SK-N-SH (cell line): ENCODE data around the gene TFPI. TPM values are rescaled to one million over a fixed set of nuclear protein-coding genes. Genes with fewer than 3 reads are reported as not detected.

ENCODE experiments used
- CTCF ChIA-PET: fragments of 300-600, 350-600 bp; formaldehyde crosslinking; extraction: SDS; loops from one replicate; lab custom pipeline; 2021; lab: Yijun Ruan, JAX
- POLR2A ChIA-PET: fragments of 350-600 bp; sonication (Branson Sonifier 250); formaldehyde crosslinking; extraction: SDS; loops from one replicate; lab custom pipeline; 2020; ENCODE audit warnings: antibody characterized with exemption, inconsistent platforms; lab: Yijun Ruan, JAX
- DNase-seq: peaks from one replicate; pipeline ENCODE4 v3.0.0; 2012
- H2AFZ ChIP-seq: fragments of 200-600 bp; sonication (generic); 2 replicates; pipeline ENCODE4 v1.8.1; 2016; ENCODE audit warnings: antibody characterized with exemption, mild to moderate bottlenecking, low read depth
- H3F3A ChIP-seq: fragments of 200-600 bp; sonication (generic); replicated peaks from 2 replicates; pipeline ENCODE3; 2016; ENCODE audit warnings: antibody characterized with exemption, mild to moderate bottlenecking; ENCODE audit not compliant: insufficient read depth
- H3K27ac ChIP-seq, 2 experiments: fragments of 200-500 bp in 1 of 2; fragments of 200-600 bp in 1 of 2; sonication (Bioruptor generic) in 1 of 2; sonication (generic), shearing (Covaris generic) in 1 of 2; 2 replicates each; pipeline versions ENCODE4 v1.5.1 to v1.6.1; 2014 to 2016; ENCODE audit warnings: low read depth in 2 of 2, inconsistent platforms in 1 of 2, low read length in 1 of 2, mild to moderate bottlenecking in 1 of 2, mixed read lengths in 1 of 2
- H3K27me3 ChIP-seq: fragments of 200-600 bp; sonication (generic), shearing (Covaris generic); 2 replicates; pipeline ENCODE4 v1.6.1; 2016; ENCODE audit warnings: mixed run types; ENCODE audit not compliant: insufficient read depth
- H3K36me3 ChIP-seq, 2 experiments: fragments of 200-500 bp in 1 of 2; fragments of 200-600 bp in 1 of 2; sonication (Bioruptor generic) in 1 of 2; sonication (generic) in 1 of 2; replicated peaks in 1 of 2; 2 replicates each; pipeline versions ENCODE3 to v1.5.1; 2014 to 2016; ENCODE audit warnings: low read length in 1 of 2, mild to moderate bottlenecking in 1 of 2; ENCODE audit not compliant: insufficient read depth in 2 of 2, control insufficient read depth in 1 of 2
- H3K4me1 ChIP-seq, 2 experiments: fragments of 200-500 bp in 1 of 2; fragments of 200-600 bp in 1 of 2; sonication (Bioruptor generic) in 1 of 2; sonication (generic), shearing (Covaris generic) in 1 of 2; 2 replicates each; pipeline versions ENCODE4 v1.5.1 to v1.6.1; 2014 to 2016; ENCODE audit warnings: low read depth in 1 of 2, low read length in 1 of 2, mixed run types in 1 of 2; ENCODE audit not compliant: insufficient read depth in 2 of 2, control insufficient read depth in 1 of 2
- H3K4me2 ChIP-seq: fragments of 200-600 bp; sonication (generic), shearing (Covaris generic); 2 replicates; pipeline ENCODE4 v1.6.1; 2017; ENCODE audit warnings: mixed run types
- H3K4me3 ChIP-seq, 2 experiments: fragments of 200-500 bp in 1 of 2; fragments of 200-600 bp in 1 of 2; sonication (Bioruptor generic) in 1 of 2; sonication (generic), shearing (Covaris generic) in 1 of 2; 2 replicates each; pipeline versions ENCODE4 v1.5.1 to v1.8.1; 2014 to 2016; ENCODE audit warnings: low read depth in 2 of 2, inconsistent platforms in 1 of 2, low read length in 1 of 2, mild to moderate bottlenecking in 1 of 2, mixed read lengths in 1 of 2, moderate library complexity in 1 of 2
- H3K79me2 ChIP-seq: fragments of 200-600 bp; sonication (generic); 2 replicates; pipeline ENCODE4 v1.8.1; 2017; ENCODE audit warnings: mild to moderate bottlenecking; ENCODE audit not compliant: insufficient read depth
- H3K9ac ChIP-seq: fragments of 200-600 bp; sonication (generic); 2 replicates; pipeline ENCODE4 v1.6.1; 2017; ENCODE audit warnings: mixed run types
- H3K9me2 ChIP-seq: fragments of 200-600 bp; sonication (generic); 2 replicates; pipeline ENCODE4 v1.6.1; 2017; ENCODE audit warnings: mixed run types
- H3K9me3 ChIP-seq: fragments of 200-600 bp; sonication (generic); 2 replicates; pipeline ENCODE4 v1.6.1; 2017; ENCODE audit warnings: mixed run types, mild to moderate bottlenecking, moderate library complexity
- H4K20me1 ChIP-seq: fragments of 200-600 bp; sonication (generic); 2 replicates; pipeline ENCODE4 v1.6.1; 2017; ENCODE audit warnings: mild to moderate bottlenecking, mixed run types; ENCODE audit not compliant: insufficient read depth
- CHD2 ChIP-seq: fragments of 150-350 bp; IDR thresholded peaks from 2 replicates; pipeline ENCODE4 v1.6.1; 2018; ENCODE audit warnings: low read length; ENCODE audit not compliant: partially characterized antibody
- CTCF ChIP-seq: fragments of 200-600 bp; sonication (generic); IDR thresholded peaks from 2 replicates; pipeline ENCODE4 v1.6.1; 2017; ENCODE audit warnings: antibody characterized with exemption, mild to moderate bottlenecking, moderate library complexity
- FOXJ3 ChIP-seq: sonication (generic); formaldehyde crosslinking; IDR thresholded peaks from 2 replicates; pipeline ENCODE4 v1.5.1; 2020; ENCODE audit warnings: mild to moderate bottlenecking, missing genetic modification reagents
- GATA2 ChIP-seq: sonication (generic); formaldehyde crosslinking; IDR thresholded peaks from 2 replicates; pipeline ENCODE4 v1.5.0; 2020; ENCODE audit warnings: mild to moderate bottlenecking, missing genetic modification reagents
- IRF3 ChIP-seq: fragments of 150-350 bp; IDR thresholded peaks from 2 replicates; pipeline ENCODE4 v1.6.1; 2016; ENCODE audit warnings: mild to moderate bottlenecking, low read depth, low read length
- MXI1 ChIP-seq: IDR thresholded peaks from 2 replicates; pipeline ENCODE4 v1.6.1; 2012; ENCODE audit warnings: mild to moderate bottlenecking, low read depth, low read length, improper control_type of control experiment
- SIN3A ChIP-seq: IDR thresholded peaks from 2 replicates; pipeline ENCODE4 v1.6.1; 2012; ENCODE audit warnings: low read depth, mild to moderate bottlenecking, low read length, moderate library complexity, borderline replicate concordance
- TCF12 ChIP-seq: IDR thresholded peaks from 2 replicates; pipeline ENCODE4 v1.4.0; 2012
- WGBS: methylation state at CpG from one replicate; pipeline ENCODE4 v1.1.6; 2017; ENCODE audit warnings: low lambda C conversion rate; 5-methylcytosine and 5-hydroxymethylcytosine counted together
- polyA plus RNA-seq, 3 experiments: library from polyadenylated mRNA; depleted of rRNA; stranded (reverse); fragments of >200 nt; gene quantifications; 2 replicates each; pipeline ENCODE4 v1.2.3, GENCODE V29; 2012
- TF ChIP-seq, protein P1 (sequence below): IDR thresholded peaks from 2 replicates; pipeline ENCODE4; 2012

Gene TFPI
- polyA plus RNA-seq, 1 of the 3 experiments (the other 2 are of a cell fraction), result 2.1 TPM

GRCh38 chr2:187577310-187577709 is 23.1 kb upstream of the TFPI start:
- ChIA-PET POLR2A (no interaction called here), CTCF (interaction anchor here (0.8 to 15.4 kb wide), 2 partner anchors 9 to 75 kb away, joined by 3 to 335 read pairs; no protein-coding TSS in a partner anchor)
- H3K9me3 ChIP-seq, result peaks cover 6% of the 10 kb centered on the region; the same call in 1 of the 2 replicates
- H3K4me1 ChIP-seq, result peaks cover 0 to 10% of the 10 kb centered on the region in 2 experiments; a peak in 3 of 4 replicates
- H3K4me3 ChIP-seq, result no peak overlapping the region
- no peaks in the 10 kb centered on the region for H3K27me3 ChIP-seq
- H3F3A ChIP-seq, result peaks cover 16% of the 10 kb centered on the region
- H4K20me1 ChIP-seq, result no peaks in the 10 kb centered on the region
- no peaks in the 10 kb centered on the region for H3K79me2 ChIP-seq
- H3K9ac ChIP-seq, result no peak overlapping the region
- H3K36me3 ChIP-seq, result peaks cover 0 to 6% of the 10 kb centered on the region in 2 experiments
- H2AFZ ChIP-seq, result no peak overlapping the region; the same call in 1 of the 2 replicates
- no peak for DNase-seq
- no peak overlapping the region for H3K4me2 ChIP-seq
- WGBS, result 92% methylated on average over 2 of the region's 2 CpGs
- H3K27ac ChIP-seq, result no peak overlapping the region
- peaks cover 1% of the 10 kb centered on the region; the same call in 1 of the 2 replicates for H3K9me2 ChIP-seq
- TF ChIP-seq SIN3A, result no peak
- no peak for TF ChIP-seq TCF12
- TF ChIP-seq, protein P1, sequence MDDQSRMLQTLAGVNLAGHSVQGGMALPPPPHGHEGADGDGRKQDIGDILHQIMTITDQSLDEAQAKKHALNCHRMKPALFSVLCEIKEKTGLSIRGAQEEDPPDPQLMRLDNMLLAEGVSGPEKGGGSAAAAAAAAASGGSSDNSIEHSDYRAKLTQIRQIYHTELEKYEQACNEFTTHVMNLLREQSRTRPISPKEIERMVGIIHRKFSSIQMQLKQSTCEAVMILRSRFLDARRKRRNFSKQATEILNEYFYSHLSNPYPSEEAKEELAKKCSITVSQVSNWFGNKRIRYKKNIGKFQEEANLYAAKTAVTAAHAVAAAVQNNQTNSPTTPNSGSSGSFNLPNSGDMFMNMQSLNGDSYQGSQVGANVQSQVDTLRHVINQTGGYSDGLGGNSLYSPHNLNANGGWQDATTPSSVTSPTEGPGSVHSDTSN, result no peak
- no peak for TF ChIP-seq CTCF
- no peak for TF ChIP-seq FOXJ3
- no peak for TF ChIP-seq CHD2
- TF ChIP-seq MXI1, result no peak
- TF ChIP-seq GATA2 (CRISPR knock-in tag), result no peak

DNA sequence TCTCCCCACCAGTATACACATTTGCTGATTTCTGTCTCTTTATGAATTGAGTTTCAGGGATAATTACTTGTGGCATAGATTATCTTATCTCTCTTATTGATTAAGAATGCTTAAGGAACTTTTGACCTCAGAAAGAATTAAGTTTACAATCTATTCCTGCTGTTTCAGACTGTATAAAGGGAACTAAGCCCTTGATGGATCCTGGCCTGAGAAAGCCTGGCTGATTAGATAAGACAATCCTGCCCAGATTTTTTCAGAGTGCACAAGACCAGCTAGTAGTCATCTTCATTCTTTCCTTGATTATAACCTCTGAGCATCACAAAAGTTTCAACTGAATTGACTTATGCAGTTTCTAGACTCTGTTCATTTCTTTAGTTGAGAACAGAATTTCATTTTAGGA is 22.7 kb upstream of the TFPI start:
- DNase-seq, result no peak
- CTCF ChIA-PET, result interaction anchor here (0.8 to 15.4 kb wide), 2 partner anchors 8 to 75 kb away, joined by 3 to 335 read pairs; no protein-coding TSS in a partner anchor
- TF ChIP-seq IRF3, result no peak
- Histone ChIP-seq H3F3A (peaks cover 16% of the 10 kb centered on the region), H3K27me3 (no peaks in the 10 kb centered on the region), H3K36me3 (peaks cover 0 to 6% of the 10 kb centered on the region in 2 experiments), H3K4me3 (no peak overlapping the region), H3K9ac (no peak overlapping the region), H3K27ac (no peak overlapping the region), H3K4me2 (no peak overlapping the region), H3K79me2 (no peaks in the 10 kb centered on the region), H3K9me3 (peaks cover 6% of the 10 kb centered on the region; the same call in 1 of the 2 replicates), H4K20me1 (no peaks in the 10 kb centered on the region), H3K4me1 (peaks cover 0 to 10% of the 10 kb centered on the region in 2 experiments; a peak in 3 of 4 replicates), H2AFZ (peak overlapping the region; percentile 9; the same call in 1 of the 2 replicates), H3K9me2 (no peaks in the 10 kb centered on the region)
- POLR2A ChIA-PET, result no interaction called here
